Fibroblast of lung (primary cell): ENCODE results near the gene LLCFC1. TPM values are rescaled to one million over a fixed set of nuclear protein-coding genes. Genes with fewer than 3 reads are reported as not detected.

Experiments used
- DNase-seq, 2 donors: peaks; one replicate each; pipeline versions ENCODE4 v3.0.0 to v3.0.0-alpha.2; 2010; ENCODE audit warnings: low read depth in 2 of 2
- H2AFZ ChIP-seq: 2 replicates; pipeline ENCODE4 v1.5.1; 2012; ENCODE audit warnings: low read length, control low read depth, inconsistent platforms
- H3K27ac ChIP-seq: 2 replicates; pipeline ENCODE4 v1.5.1; 2011; ENCODE audit warnings: low read length, control low read depth; ENCODE audit not compliant: insufficient read depth
- H3K27me3 ChIP-seq: 2 replicates; pipeline ENCODE4 v1.5.1; 2011; ENCODE audit warnings: mild to moderate bottlenecking, low read length; ENCODE audit not compliant: control insufficient read depth, insufficient read depth
- H3K36me3 ChIP-seq: 2 replicates; pipeline ENCODE4 v1.5.1; 2011; ENCODE audit warnings: low read length; ENCODE audit not compliant: control insufficient read depth, insufficient read depth
- H3K4me1 ChIP-seq: 2 replicates; pipeline ENCODE4 v1.5.1; 2011; ENCODE audit warnings: low read length; ENCODE audit not compliant: control insufficient read depth, insufficient read depth; ENCODE audit errors: extremely low read depth
- H3K4me2 ChIP-seq: 2 replicates; pipeline ENCODE4 v1.5.1; 2011; ENCODE audit warnings: low read length, control low read depth; ENCODE audit not compliant: insufficient read depth; ENCODE audit errors: extremely low read depth
- H3K4me3 ChIP-seq, 4 experiments: fragments of 200-600 bp in 1 of 4; sonication (generic) in 1 of 4; replicated peaks in 1 of 4; 2 replicates each; pipeline ENCODE4 v1.5.1; 2011 to 2016; ENCODE audit warnings: low read length in 4 of 4, low read depth in 3 of 4, mild to moderate bottlenecking in 3 of 4, control low read depth in 2 of 4, inconsistent platforms in 1 of 4, mixed read lengths in 1 of 4; ENCODE audit not compliant: insufficient read depth in 1 of 4; ENCODE audit errors: control extremely low read depth in 1 of 4
- H3K79me2 ChIP-seq: 2 replicates; pipeline ENCODE4 v1.5.1; 2012; ENCODE audit warnings: mild to moderate bottlenecking, low read length, inconsistent platforms; ENCODE audit not compliant: control insufficient read depth, insufficient read depth
- H3K9ac ChIP-seq: 2 replicates; pipeline ENCODE4 v1.5.1; 2011; ENCODE audit warnings: mild to moderate bottlenecking, low read length, control low read depth; ENCODE audit not compliant: insufficient read depth
- H3K9me3 ChIP-seq: 2 replicates; pipeline ENCODE4 v1.5.1; 2012; ENCODE audit warnings: low read depth, low read length; ENCODE audit not compliant: control insufficient read depth, insufficient read depth
- H4K20me1 ChIP-seq: 2 replicates; pipeline ENCODE4 v1.5.1; 2011; ENCODE audit warnings: low read length; ENCODE audit not compliant: control insufficient read depth, insufficient read depth; ENCODE audit errors: extremely low read depth
- CTCF ChIP-seq, 2 donors: IDR thresholded peaks in 1 of 2; conservative IDR thresholded peaks in 1 of 2; 1 replicate in 1 of 2; 2 replicates in 1 of 2; pipeline ENCODE4 v1.5.1; 2011 to 2012; ENCODE audit warnings: low read length in 2 of 2, control low read depth in 1 of 2, inconsistent platforms in 1 of 2, low read depth in 1 of 2, mild to moderate bottlenecking in 1 of 2
- EZH2 ChIP-seq: IDR thresholded peaks from 2 replicates; pipeline ENCODE4 v1.5.1; 2012; ENCODE audit warnings: low read length, control low read depth, mild to moderate bottlenecking; ENCODE audit errors: missing control alignments
- polyA plus RNA-seq, 2 donors: library from polyadenylated mRNA; depleted of rRNA in 1 of 2; stranded (reverse) in 1 of 2; unstranded in 1 of 2; fragments of >200 nt; gene quantifications; 2 replicates each; pipeline ENCODE4 v1.2.1, GENCODE V29; 2011 to 2012; ENCODE audit warnings: missing spikeins in 1 of 2
- total RNA-seq: library from RNA; depleted of rRNA; stranded (reverse); fragments of >200 nt; gene quantifications from 2 replicates; pipeline ENCODE4 v1.2.1, GENCODE V29; 2014

Gene LLCFC1
- total and polyA plus RNA-seq, 2 donors (not counting 1 experiment from before 2014, with no cell fraction given) = not detected

DNA sequence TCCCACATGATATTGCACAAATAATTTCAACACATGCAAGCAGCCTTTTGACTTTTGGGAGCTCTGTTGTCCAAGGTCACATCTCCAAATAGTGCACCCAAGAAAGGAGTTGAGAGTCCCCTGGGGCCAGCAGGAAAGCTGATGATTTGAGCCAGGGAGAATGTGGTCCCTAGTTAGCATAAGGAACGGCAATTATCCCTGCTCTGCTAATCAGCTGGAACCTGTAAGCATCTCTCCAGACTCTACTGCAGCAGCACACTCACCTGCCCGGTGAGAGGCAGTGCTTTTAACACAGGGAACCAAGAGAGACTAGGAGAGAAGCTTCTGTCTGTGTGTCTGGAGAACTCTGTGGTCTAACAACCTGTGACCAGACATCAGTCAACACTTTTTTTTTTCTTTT, 22.8 kb upstream of the LLCFC1 start:
- TF ChIP-seq CTCF (conservative IDR thresholded peaks at IDR 0.05 in 1 of 2, IDR thresholded peaks at IDR 0.05 in 1 of 2; ENCODE audit: low read depth in 1 of 2, low read length in 2 of 2) = no peak
- TF ChIP-seq EZH2 = no peak
- H3K9me3 ChIP-seq = no peaks in the 10 kb centered on the region

GRCh38 chr7:142917447-142917846, 21.8 kb upstream of the LLCFC1 start:
- no peaks in the 10 kb centered on the region for H3K27me3 ChIP-seq
- no peak overlapping the region for H2AFZ ChIP-seq
- H3K79me2 ChIP-seq = no peaks in the 10 kb centered on the region

More for the DNA sequence above, 22.8 kb upstream of the LLCFC1 start:
- H4K20me1 ChIP-seq = no peaks in the 10 kb centered on the region
- no peak for DNase-seq
- no peaks in the 10 kb centered on the region for H3K27me3 ChIP-seq
- no peak overlapping the region for H3K4me3 ChIP-seq
- H2AFZ ChIP-seq = no peak overlapping the region
- no peak overlapping the region for H3K9ac ChIP-seq
- H3K4me2 ChIP-seq = no peak overlapping the region
- no peaks in the 10 kb centered on the region for H3K36me3 ChIP-seq
- H3K4me1 ChIP-seq = no peaks in the 10 kb centered on the region
- H3K79me2 ChIP-seq = no peaks in the 10 kb centered on the region
- no peak overlapping the region for H3K27ac ChIP-seq

GRCh38 chr7:142918901-142919300, 20.4 kb upstream of the LLCFC1 start:
- TF ChIP-seq CTCF (conservative IDR thresholded peaks at IDR 0.05 in 1 of 2, IDR thresholded peaks at IDR 0.05 in 1 of 2; ENCODE audit: low read depth in 1 of 2, low read length in 2 of 2) (no peak), EZH2 (no peak)

More at GRCh38 chr7:142917447-142917846, 21.8 kb upstream of the LLCFC1 start:
- Histone ChIP-seq H3K4me2 (no peak overlapping the region), H3K4me3 (no peak overlapping the region), H3K9ac (no peak overlapping the region), H3K4me1 (no peaks in the 10 kb centered on the region), H3K36me3 (no peaks in the 10 kb centered on the region), H3K9me3 (no peaks in the 10 kb centered on the region), H4K20me1 (no peaks in the 10 kb centered on the region), H3K27ac (no peak overlapping the region)
- no peak for DNase-seq
- TF ChIP-seq CTCF (conservative IDR thresholded peaks at IDR 0.05 in 1 of 2, IDR thresholded peaks at IDR 0.05 in 1 of 2; ENCODE audit: low read depth in 1 of 2, low read length in 2 of 2) = no peak
- TF ChIP-seq EZH2 = no peak

More at GRCh38 chr7:142918901-142919300, 20.4 kb upstream of the LLCFC1 start:
- Histone ChIP-seq H2AFZ (no peak overlapping the region), H3K4me2 (no peak overlapping the region), H3K27ac (no peak overlapping the region), H3K79me2 (no peaks in the 10 kb centered on the region), H3K4me3 (no peak overlapping the region), H3K36me3 (no peaks in the 10 kb centered on the region), H3K9me3 (no peaks in the 10 kb centered on the region), H3K27me3 (no peaks in the 10 kb centered on the region), H3K4me1 (no peaks in the 10 kb centered on the region), H3K9ac (no peak overlapping the region), H4K20me1 (no peaks in the 10 kb centered on the region)
- no peak for DNase-seq
